K562 (cell line): ENCODE measurements around the gene SUPT5H. TPM values are rescaled to one million over a fixed set of nuclear protein-coding genes. Genes with fewer than 3 reads are reported as not detected.
A peak's percentile ranks its signal among the peaks of the same experiment; 100 is the strongest.
"Not testable (repeated sequence)": the region's sequence is repeated elsewhere in the genome, so short reads cannot be mapped to it uniquely, and the experiment has no call there.

Experiments
- ATAC-seq: fragments of 200-7000 bp; cut with Tn5 transposase; 3 replicates; pipeline ENCODE4 v1.9.1; 2020; ENCODE audit warnings: moderate library complexity
- BruUV-seq: library from RNA; stranded (reverse); fragments of 400-500 nt; replicated peaks from 2 replicates; lab custom pipeline; 2021; lab: Mats Ljungman, UMichigan
- CTCF ChIA-PET: fragments of 300-600 bp; formaldehyde crosslinking; extraction: SDS; loops from one replicate; lab custom pipeline; 2021; ENCODE audit warnings: low intra/inter-chr PET ratio; lab: Yijun Ruan, JAX
- POLR2A ChIA-PET: fragments of 300-600, 350-650 bp; sonication (Branson Sonifier 250); formaldehyde crosslinking; extraction: SDS; loops from one replicate; lab custom pipeline; 2021; ENCODE audit warnings: antibody characterized with exemption, inconsistent platforms; lab: Yijun Ruan, JAX
- DNase-seq, 4 experiments: peaks; one replicate each; pipeline versions ENCODE4 v3.0.0 to v3.0.0-alpha.2; 2011 to 2018; ENCODE audit warnings: low spot score in 3 of 4, mixed read lengths in 3 of 4; ENCODE audit errors: extremely low read depth in 1 of 4
- FAIRE-seq: peaks from 2 replicates; lab custom pipeline; 2011; peaks lifted over from hg19 to GRCh38; lab: Jason Lieb, UNC
- H2AFZ ChIP-seq: 2 replicates; pipeline ENCODE4 v1.6.0; 2011; ENCODE audit warnings: low read depth, low read length, control low read depth, inconsistent platforms
- H3K27ac ChIP-seq: fragments of 200-600 bp; 3 replicates; pipeline ENCODE4 v1.8.0; 2011; ENCODE audit warnings: low read depth, mild to moderate bottlenecking, control low read depth, inconsistent platforms, low read length, moderate library complexity, mixed read lengths; ENCODE audit errors: extremely low read depth
- H3K27me3 ChIP-seq, 2 experiments: fragments of 300-600 bp in 1 of 2; 2 replicates in 1 of 2; 3 replicates in 1 of 2; pipeline versions ENCODE4 v1.6.0 to v1.8.0; 2011; ENCODE audit warnings: inconsistent platforms in 2 of 2, low read length in 2 of 2, mild to moderate bottlenecking in 1 of 2, mixed read lengths in 1 of 2, moderate library complexity in 1 of 2; ENCODE audit not compliant: control insufficient read depth in 2 of 2, insufficient read depth in 2 of 2
- H3K36me3 ChIP-seq: fragments of 300-600 bp; 3 replicates; pipeline ENCODE4 v1.8.0; 2011; ENCODE audit warnings: mild to moderate bottlenecking, low read length, inconsistent platforms; ENCODE audit not compliant: control insufficient read depth, insufficient read depth
- H3K4me1 ChIP-seq, 2 experiments: fragments of 200-600 bp in 1 of 2; replicated peaks in 1 of 2; 2 replicates in 1 of 2; 3 replicates in 1 of 2; pipeline versions ENCODE4 v1.5.1 to v1.8.0; 2011; ENCODE audit warnings: inconsistent platforms in 2 of 2, low read length in 2 of 2, mild to moderate bottlenecking in 1 of 2, mixed read lengths in 1 of 2, moderate library complexity in 1 of 2; ENCODE audit not compliant: control insufficient read depth in 2 of 2, insufficient read depth in 2 of 2
- H3K4me2 ChIP-seq: 2 replicates; pipeline ENCODE4 v1.6.1; 2011; ENCODE audit warnings: low read length, control low read depth, inconsistent platforms, mixed read lengths; ENCODE audit not compliant: insufficient read depth
- H3K4me3 ChIP-seq: fragments of 200-600 bp; sonication (generic), shearing (Covaris generic); 2 replicates; pipeline ENCODE4 v1.5.1; 2016; ENCODE audit warnings: control low read depth, inconsistent platforms
- H3K79me2 ChIP-seq: fragments of 200-600 bp; 3 replicates; pipeline ENCODE4 v1.8.0; 2011; ENCODE audit warnings: low read length, inconsistent platforms; ENCODE audit not compliant: control insufficient read depth, insufficient read depth
- H3K9ac ChIP-seq, 2 experiments: 2 replicates each; pipeline versions ENCODE4 v1.6.0 to v1.6.1; 2011; ENCODE audit warnings: low read depth in 2 of 2, low read length in 2 of 2, control low read depth in 1 of 2, inconsistent platforms in 1 of 2, mild to moderate bottlenecking in 1 of 2, mixed read lengths in 1 of 2; ENCODE audit not compliant: insufficient read depth in 1 of 2
- H3K9me1 ChIP-seq: one replicate; pipeline ENCODE4 v1.6.0; 2011; ENCODE audit warnings: inconsistent platforms, mild to moderate bottlenecking, low read length, moderate library complexity; ENCODE audit not compliant: control insufficient read depth, insufficient read depth
- H3K9me3 ChIP-seq: replicated peaks from 2 replicates; pipeline ENCODE4 v1.5.1; 2011; ENCODE audit warnings: low read depth, low read length, inconsistent platforms; ENCODE audit not compliant: control insufficient read depth, insufficient read depth
- H4K20me1 ChIP-seq: replicated peaks from 2 replicates; pipeline ENCODE4 v1.6.1; 2011; ENCODE audit warnings: low read length, inconsistent platforms, mixed read lengths; ENCODE audit not compliant: control insufficient read depth, insufficient read depth
- ETV1 ChIP-seq: fragments of 450-650 bp; conservative IDR thresholded peaks from 2 replicates; pipeline ENCODE4 v1.6.1; 2016; ENCODE audit warnings: missing genetic modification characterization, control low read depth, low read depth, missing compliant biosample characterization
- HDAC8 ChIP-seq: fragments of 450-650 bp; IDR thresholded peaks from 2 replicates; pipeline ENCODE4 v1.6.1; 2016; ENCODE audit warnings: mild to moderate bottlenecking, missing genetic modification characterization, moderate library complexity, missing compliant biosample characterization
- MNT ChIP-seq, 2 experiments: fragments of 450-650 bp; conservative IDR thresholded peaks; 2 replicates each; pipeline ENCODE4 v1.6.1; 2017; ENCODE audit warnings: mild to moderate bottlenecking in 2 of 2, moderate library complexity in 2 of 2
- PTRF ChIP-seq: fragments of 450-650 bp; IDR thresholded peaks from 2 replicates; pipeline ENCODE4 v1.6.1; 2016; ENCODE audit warnings: mild to moderate bottlenecking, missing genetic modification characterization, missing compliant biosample characterization
- SMAD4 ChIP-seq: fragments of 250-450 bp; sonication (Bioruptor Pico); conservative IDR thresholded peaks from 2 replicates; pipeline ENCODE4 v1.8.0; 2021; ENCODE audit warnings: inconsistent platforms, mild to moderate bottlenecking, moderate library complexity
- ZBTB17 ChIP-seq: fragments of 450-650 bp; formaldehyde crosslinking; IDR thresholded peaks from 2 replicates; pipeline ENCODE4 v1.4.0; 2020; ENCODE audit warnings: mild to moderate bottlenecking
- ZFP1 ChIP-seq: fragments of 450-650 bp; formaldehyde crosslinking; IDR thresholded peaks from 2 replicates; pipeline ENCODE4 v1.4.0; 2020; ENCODE audit warnings: mild to moderate bottlenecking, mixed read lengths
- ZNF175 ChIP-seq: fragments of 200-800 bp; sonication (Bioruptor generic); IDR thresholded peaks from 2 replicates; pipeline ENCODE4 v1.6.1; 2016; ENCODE audit warnings: low read depth, mild to moderate bottlenecking, missing genetic modification characterization, missing compliant biosample characterization
- ZNF197 ChIP-seq: fragments of 200-800 bp; sonication (Bioruptor generic); IDR thresholded peaks from 2 replicates; pipeline ENCODE4 v1.6.1; 2016; ENCODE audit warnings: low read depth, missing genetic modification characterization, missing compliant biosample characterization
- WGBS: fragments of 100-300 bp; shearing (Covaris generic); methylation state at CpG from one replicate; pipeline ENCODE4 v1.1.6; 2016; ENCODE audit warnings: low coverage, mixed read lengths; ENCODE audit not compliant: insufficient coverage; ENCODE audit errors: missing lambda C conversion rate; 5-methylcytosine and 5-hydroxymethylcytosine counted together
- in situ Hi-C: fragments of 300-500 bp; cut with MboI; formaldehyde crosslinking; loops from 4 replicates; pipeline ENCODE4 v1.15.0; 2018; ENCODE audit warnings: inconsistent platforms, mixed read lengths
- intact Hi-C: fragments of 100-400 bp; cut with micrococcal nuclease; formaldehyde crosslinking; loops from 2 replicates; pipeline ENCODE4 v1.14.2; 2022
- polyA plus RNA-seq, 8 experiments: library from polyadenylated mRNA; depleted of rRNA in 4 of 8; stranded (reverse) in 5 of 8; unstranded in 3 of 8; fragments of >200 nt; fragmentation: Nextera tagmentation in 2 of 8; fragmentation: Illumina TruSeq in 1 of 8; extraction: Ambion mirVana in 2 of 8; extraction: Trizol in 1 of 8; gene quantifications; 2 replicates each; pipeline versions ENCODE4 v1.2.1 to v1.2.3, GENCODE V29; 2011 to 2014; ENCODE audit warnings: inconsistent platforms in 1 of 8, missing spikeins in 1 of 8
- total RNA-seq, 7 experiments: library from RNA; depleted of rRNA in 6 of 7; stranded (reverse); fragments of >200 nt in 6 of 7; fragmentation: Illumina TruSeq in 2 of 7; extraction: Trizol in 2 of 7; gene quantifications; 2 replicates each; pipeline versions ENCODE4 v1.2.1 to v1.2.3, GENCODE V29; 2011 to 2021; ENCODE audit warnings: low replicate concordance in 1 of 7
- TF ChIP-seq, protein P1 (sequence below): fragments of 250-450 bp; sonication (Bioruptor Pico); IDR thresholded peaks from 2 replicates; pipeline ENCODE4 v1.4.0; 2020; ENCODE audit warnings: mild to moderate bottlenecking, moderate library complexity
- TF ChIP-seq, protein P2 (sequence below), 3 experiments: fragments of 200-800 bp in 1 of 3; sonication (Bioruptor generic) in 1 of 3; sonication (generic) in 1 of 3; formaldehyde crosslinking in 1 of 3; IDR thresholded peaks; 2 replicates each; pipeline versions ENCODE4 v1.6.1 to v1.8.0; 2016 to 2022; ENCODE audit warnings: mild to moderate bottlenecking in 2 of 3, missing compliant biosample characterization in 2 of 3, missing genetic modification characterization in 2 of 3, missing genetic modification reagents in 1 of 3
- TF ChIP-seq, protein P3 (sequence below): fragments of 250-450 bp; sonication (Bioruptor Pico); IDR thresholded peaks from 2 replicates; pipeline ENCODE4 v1.8.0; 2021; ENCODE audit warnings: mild to moderate bottlenecking, moderate library complexity

SUPT5H gene
- total and polyA plus RNA-seq, 9 of the 15 experiments (the other 6 are each of a cell fraction or from before 2014, with no cell fraction given), result 13.3 to 85.9 (median 35.9) TPM

DNA sequence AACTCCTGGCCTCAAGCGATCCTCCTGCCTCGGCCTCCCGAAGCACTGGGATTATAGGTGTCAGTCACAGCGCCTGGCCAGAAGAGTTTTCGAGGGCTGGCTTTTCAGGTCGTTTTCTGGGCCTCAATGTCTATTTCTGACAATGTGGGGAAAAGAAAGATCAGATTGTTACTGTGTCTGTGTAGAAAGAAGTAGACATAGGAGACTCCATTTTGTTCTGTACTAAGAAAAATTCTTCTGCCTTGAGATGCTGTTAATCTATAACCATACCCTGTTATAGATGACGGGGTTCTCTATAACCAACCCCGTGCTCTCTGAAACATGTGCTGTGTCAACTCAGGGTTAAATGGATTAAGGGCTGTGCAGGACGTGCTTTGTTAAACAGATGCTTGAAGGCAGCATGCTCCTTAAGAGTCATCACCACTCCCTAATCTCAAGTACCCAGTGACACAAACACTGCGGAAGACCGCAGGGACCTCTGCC is 34.0 kb downstream of the SUPT5H start:
- H3K27me3 ChIP-seq, POLR2A ChIA-PET, H3K4me3 ChIP-seq, intact Hi-C loops, H3K9me3 ChIP-seq, in situ Hi-C loops, H4K20me1 ChIP-seq, H3K9me1 ChIP-seq, ATAC-seq, BruUV-seq, CTCF ChIA-PET: not testable (repeated sequence)
- 56% methylated on average over 11 of the region's 11 CpGs for WGBS
- H2AFZ ChIP-seq, result peak overlapping the region; percentile 93
- H3K4me1 ChIP-seq, result peaks cover 11 to 17% of the 10 kb centered on the region in 2 experiments; a peak in 4 of 5 replicates
- H3K36me3 ChIP-seq, result peaks cover 53% of the 10 kb centered on the region
- DNase-seq (peak in 1 of 4 experiments; percentile 20), FAIRE-seq (peak; percentile 95)
- peak overlapping the region; percentile 60 for H3K4me2 ChIP-seq
- H3K79me2 ChIP-seq, result peaks cover 28% of the 10 kb centered on the region
- peak overlapping the region; percentile 79 for H3K27ac ChIP-seq
- peak overlapping the region in 1 of 2 experiments; percentile 99; a peak in 1 of 4 replicates for H3K9ac ChIP-seq
- peak; percentile 78 for TF ChIP-seq SMAD4 (CRISPR knock-in tag)
- TF ChIP-seq ZBTB17, result 0 out of 2 replicates have a peak, but pooled peaks have one; percentile 73
- TF ChIP-seq, protein P1, sequence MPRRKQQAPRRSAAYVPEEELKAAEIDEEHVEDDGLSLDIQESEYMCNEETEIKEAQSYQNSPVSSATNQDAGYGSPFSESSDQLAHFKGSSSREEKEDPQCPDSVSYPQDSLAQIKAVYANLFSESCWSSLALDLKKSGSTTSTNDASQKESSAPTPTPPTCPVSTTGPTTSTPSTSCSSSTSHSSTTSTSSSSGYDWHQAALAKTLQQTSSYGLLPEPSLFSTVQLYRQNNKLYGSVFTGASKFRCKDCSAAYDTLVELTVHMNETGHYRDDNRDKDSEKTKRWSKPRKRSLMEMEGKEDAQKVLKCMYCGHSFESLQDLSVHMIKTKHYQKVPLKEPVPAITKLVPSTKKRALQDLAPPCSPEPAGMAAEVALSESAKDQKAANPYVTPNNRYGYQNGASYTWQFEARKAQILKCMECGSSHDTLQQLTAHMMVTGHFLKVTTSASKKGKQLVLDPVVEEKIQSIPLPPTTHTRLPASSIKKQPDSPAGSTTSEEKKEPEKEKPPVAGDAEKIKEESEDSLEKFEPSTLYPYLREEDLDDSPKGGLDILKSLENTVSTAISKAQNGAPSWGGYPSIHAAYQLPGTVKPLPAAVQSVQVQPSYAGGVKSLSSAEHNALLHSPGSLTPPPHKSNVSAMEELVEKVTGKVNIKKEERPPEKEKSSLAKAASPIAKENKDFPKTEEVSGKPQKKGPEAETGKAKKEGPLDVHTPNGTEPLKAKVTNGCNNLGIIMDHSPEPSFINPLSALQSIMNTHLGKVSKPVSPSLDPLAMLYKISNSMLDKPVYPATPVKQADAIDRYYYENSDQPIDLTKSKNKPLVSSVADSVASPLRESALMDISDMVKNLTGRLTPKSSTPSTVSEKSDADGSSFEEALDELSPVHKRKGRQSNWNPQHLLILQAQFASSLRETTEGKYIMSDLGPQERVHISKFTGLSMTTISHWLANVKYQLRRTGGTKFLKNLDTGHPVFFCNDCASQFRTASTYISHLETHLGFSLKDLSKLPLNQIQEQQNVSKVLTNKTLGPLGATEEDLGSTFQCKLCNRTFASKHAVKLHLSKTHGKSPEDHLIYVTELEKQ, result peak; percentile 66; the same call in 1 of the 2 replicates
- TF ChIP-seq ZFP1 (CRISPR knock-in tag), result 0 out of 2 replicates have a peak, but pooled peaks have one; percentile 33
- peak; percentile 76; the same call in 1 of the 2 replicates for TF ChIP-seq HDAC8 (tag)
- TF ChIP-seq ZNF197, result peak; percentile 42; the same call in 1 of the 2 replicates
- TF ChIP-seq, protein P2, sequence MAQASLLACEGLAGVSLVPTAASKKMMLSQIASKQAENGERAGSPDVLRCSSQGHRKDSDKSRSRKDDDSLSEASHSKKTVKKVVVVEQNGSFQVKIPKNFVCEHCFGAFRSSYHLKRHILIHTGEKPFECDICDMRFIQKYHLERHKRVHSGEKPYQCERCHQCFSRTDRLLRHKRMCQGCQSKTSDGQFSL (CRISPR knock-in tag; IDR thresholded peaks at IDR 0.05), result not testable (repeated sequence)
- TF ChIP-seq, protein P2 (tag; IDR thresholded peaks at IDR 0.05), result peak in 1 of 2 experiments; percentile 88; a peak in 2 of 4 replicates
- peak; percentile 19 to 51; a peak in 2 of 4 replicates for TF ChIP-seq MNT (conservative IDR thresholded peaks at IDR 0.05)
- peak; percentile 90 for TF ChIP-seq PTRF (tag)
- TF ChIP-seq, protein P3, sequence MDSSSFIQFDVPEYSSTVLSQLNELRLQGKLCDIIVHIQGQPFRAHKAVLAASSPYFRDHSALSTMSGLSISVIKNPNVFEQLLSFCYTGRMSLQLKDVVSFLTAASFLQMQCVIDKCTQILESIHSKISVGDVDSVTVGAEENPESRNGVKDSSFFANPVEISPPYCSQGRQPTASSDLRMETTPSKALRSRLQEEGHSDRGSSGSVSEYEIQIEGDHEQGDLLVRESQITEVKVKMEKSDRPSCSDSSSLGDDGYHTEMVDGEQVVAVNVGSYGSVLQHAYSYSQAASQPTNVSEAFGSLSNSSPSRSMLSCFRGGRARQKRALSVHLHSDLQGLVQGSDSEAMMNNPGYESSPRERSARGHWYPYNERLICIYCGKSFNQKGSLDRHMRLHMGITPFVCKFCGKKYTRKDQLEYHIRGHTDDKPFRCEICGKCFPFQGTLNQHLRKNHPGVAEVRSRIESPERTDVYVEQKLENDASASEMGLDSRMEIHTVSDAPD (CRISPR knock-in tag), result peak; percentile 35; the same call in 1 of the 2 replicates
- peak; percentile 61 for TF ChIP-seq ZNF175 (CRISPR knock-in tag)
- peak; percentile 40; the same call in 1 of the 2 replicates for TF ChIP-seq ETV1
